GM13976 (cell line): Measurements from ENCODE around the gene USP44.

Experiments used
- DNase-seq: peaks from one replicate; pipeline ENCODE4 v3.0.0; 2012; ENCODE audit warnings: low spot score
- in situ Hi-C: fragments of 300-500 bp; cut with MboI; formaldehyde crosslinking; loops from one replicate; pipeline ENCODE4 v1.12.0; 2022; ENCODE audit warnings: low sequenced_read_pairs, mixed read lengths, inconsistent platforms; ENCODE audit not compliant: unreplicated experiment
- TF ChIP-seq, protein P1 (sequence below): IDR thresholded peaks from 2 replicates; pipeline ENCODE4 v1.5.1; 2012; ENCODE audit warnings: borderline replicate concordance, mild to moderate bottlenecking; ENCODE audit not compliant: insufficient read depth; ENCODE audit errors: extremely low read depth, missing control alignments, control extremely low read depth

The USP44 gene

DNA sequence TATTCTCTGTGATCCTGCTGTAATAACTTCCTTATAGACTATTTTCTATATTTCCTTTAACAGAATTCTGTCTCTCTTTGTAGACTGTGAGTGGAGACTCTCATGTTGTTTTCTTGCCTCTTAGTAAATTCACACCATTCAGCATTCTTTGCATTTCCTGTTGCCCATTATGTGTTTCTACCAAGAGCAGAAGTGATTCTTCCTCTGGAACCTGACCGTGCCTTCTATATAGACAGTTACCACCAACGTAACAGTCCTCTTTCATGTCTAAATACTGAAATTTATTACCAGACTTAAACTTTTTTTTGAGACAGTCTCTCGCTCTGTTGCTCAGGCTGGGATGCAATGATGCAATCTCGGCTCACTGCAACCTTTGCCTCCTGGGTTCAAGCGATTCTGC, 46.2 kb downstream of the USP44 start:
- in situ Hi-C loops: no loop called here
- TF ChIP-seq, protein P1, sequence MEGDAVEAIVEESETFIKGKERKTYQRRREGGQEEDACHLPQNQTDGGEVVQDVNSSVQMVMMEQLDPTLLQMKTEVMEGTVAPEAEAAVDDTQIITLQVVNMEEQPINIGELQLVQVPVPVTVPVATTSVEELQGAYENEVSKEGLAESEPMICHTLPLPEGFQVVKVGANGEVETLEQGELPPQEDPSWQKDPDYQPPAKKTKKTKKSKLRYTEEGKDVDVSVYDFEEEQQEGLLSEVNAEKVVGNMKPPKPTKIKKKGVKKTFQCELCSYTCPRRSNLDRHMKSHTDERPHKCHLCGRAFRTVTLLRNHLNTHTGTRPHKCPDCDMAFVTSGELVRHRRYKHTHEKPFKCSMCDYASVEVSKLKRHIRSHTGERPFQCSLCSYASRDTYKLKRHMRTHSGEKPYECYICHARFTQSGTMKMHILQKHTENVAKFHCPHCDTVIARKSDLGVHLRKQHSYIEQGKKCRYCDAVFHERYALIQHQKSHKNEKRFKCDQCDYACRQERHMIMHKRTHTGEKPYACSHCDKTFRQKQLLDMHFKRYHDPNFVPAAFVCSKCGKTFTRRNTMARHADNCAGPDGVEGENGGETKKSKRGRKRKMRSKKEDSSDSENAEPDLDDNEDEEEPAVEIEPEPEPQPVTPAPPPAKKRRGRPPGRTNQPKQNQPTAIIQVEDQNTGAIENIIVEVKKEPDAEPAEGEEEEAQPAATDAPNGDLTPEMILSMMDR: no peak
- no peak for DNase-seq

DNA sequence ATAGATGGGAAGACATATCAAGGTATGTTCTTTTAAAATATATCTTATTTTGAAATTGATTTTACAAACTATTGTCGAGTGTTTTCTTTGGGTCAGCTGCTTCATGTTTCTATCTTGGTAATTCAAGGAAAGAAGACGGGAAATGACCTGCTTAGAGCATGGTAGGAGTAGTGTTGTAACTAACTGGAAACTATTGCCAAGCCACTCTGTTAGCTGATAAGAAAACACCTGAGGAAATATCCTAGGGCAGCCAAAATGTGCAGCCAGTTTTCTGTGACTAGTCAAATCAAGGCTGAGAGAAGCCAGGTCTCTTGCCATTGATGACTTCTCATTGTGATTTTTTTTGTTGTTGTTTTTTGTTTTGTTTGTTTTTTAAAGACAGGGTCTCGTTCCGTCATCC, 47.1 kb downstream of the USP44 start:
- DNase-seq: no peak
- in situ Hi-C loops: no loop called here
- TF ChIP-seq, protein P1: no peak

DNA sequence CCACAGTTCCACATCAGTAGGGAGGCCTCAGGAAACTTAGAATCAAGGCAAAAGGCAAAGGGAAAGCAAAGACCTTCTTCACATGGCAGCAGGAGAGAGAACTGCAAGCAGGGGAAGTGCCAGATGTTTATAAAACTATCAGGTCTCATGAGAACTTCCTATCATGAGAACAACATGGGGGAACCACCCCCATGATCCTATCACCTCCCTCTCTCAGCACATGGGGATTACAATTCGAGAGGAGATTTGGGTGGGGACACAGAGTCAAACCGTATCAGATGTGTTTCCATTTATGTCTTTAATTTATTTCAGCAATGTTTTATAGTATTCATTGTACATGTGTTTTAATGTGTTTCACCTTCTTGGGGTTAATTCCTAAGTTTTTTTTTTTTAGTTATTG, 51.5 kb downstream of the USP44 start:
- in situ Hi-C loops: no loop called here
- TF ChIP-seq, protein P1: no peak
- no peak for DNase-seq

DNA sequence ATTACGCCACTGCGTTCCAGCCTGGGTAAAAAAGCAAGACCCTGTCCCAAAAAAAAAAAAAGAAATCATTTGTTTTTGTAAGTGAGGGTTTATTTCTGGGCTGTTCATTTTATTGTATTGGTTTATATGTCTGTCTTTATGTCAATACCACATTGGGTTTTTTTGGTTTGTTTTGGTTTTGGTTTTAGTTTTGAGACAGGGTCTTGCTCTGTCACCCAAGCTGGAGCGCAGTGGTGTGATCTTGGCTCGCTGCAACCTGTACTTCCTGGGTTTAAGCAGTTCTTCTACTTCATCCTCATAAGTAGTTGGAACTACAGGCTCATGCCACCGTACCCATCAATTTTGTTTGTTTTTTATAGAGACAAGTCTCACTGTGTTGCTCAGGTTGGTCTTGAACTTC, 52.3 kb downstream of the USP44 start:
- in situ Hi-C loops: no loop called here
- no peak for DNase-seq
- TF ChIP-seq, protein P1: no peak

DNA sequence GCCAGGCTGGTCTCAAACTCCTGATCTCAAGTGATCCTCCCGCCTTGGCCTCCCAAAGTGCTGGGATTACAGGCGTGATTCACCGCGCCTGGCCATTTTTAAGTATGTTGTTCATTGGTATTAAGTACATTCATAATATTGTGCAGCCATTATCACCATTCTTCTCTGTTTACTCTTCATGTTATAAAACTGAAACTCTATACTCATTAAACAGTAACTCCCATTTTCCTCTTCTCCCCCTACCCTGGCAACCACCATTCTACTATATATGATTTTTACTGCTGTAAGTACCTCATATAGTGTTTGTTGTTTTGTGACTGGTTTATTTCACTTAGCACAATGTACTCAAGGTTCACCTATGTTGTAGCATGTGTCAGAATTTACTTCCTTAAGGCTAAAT, 54.2 kb downstream of the USP44 start:
- DNase-seq: no peak
- TF ChIP-seq, protein P1: no peak
- in situ Hi-C loops: no loop called here

DNA sequence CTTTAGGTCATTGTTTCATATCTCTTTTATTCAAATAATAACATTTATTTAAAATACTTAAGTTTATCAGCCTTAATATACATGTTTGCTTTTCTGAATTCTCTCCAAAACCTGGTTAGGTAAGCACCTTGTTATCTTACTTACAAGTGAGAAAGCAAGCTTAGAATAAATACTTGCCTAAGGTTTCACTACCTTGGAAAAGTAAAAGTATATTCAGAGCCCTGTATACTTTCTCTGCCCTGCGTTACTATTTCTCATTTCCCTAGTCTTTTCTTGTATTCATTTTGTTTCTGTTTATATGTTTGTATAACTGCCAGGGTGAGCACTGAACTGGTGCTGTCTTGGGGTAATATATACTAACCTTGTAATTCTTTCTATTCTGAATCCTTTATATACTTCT, 55.8 kb downstream of the USP44 start:
- no peak for DNase-seq
- in situ Hi-C loops: no loop called here
- TF ChIP-seq, protein P1: no peak

DNA sequence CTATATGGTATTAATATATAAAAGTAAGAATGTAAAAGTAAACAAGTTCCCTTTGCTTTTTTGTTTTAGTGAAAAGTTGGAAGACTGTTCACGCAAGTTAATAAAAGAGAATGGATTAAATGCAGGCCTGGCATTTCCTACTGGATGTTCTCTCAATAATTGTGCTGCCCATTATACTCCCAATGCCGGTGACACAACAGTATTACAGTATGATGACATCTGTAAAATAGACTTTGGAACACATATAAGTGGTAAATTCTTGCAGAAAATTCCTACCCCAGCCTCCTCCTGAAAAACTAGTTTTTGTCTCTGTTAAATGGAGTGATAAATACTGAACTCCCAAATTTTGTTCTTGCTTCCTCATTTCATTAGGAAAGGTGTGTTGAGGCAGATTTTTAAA, 56.4 kb downstream of the USP44 start:
- TF ChIP-seq, protein P1: no peak

More for the DNA sequence above, 56.4 kb downstream of the USP44 start:
- in situ Hi-C loops: no loop called here
- no peak for DNase-seq
